K562 (cell line): ENCODE data around the gene PPM1E. TPM values are rescaled to one million over a fixed set of nuclear protein-coding genes. Genes with fewer than 3 reads are reported as not detected.
A peak's percentile ranks its signal among the peaks of the same experiment; 100 is the strongest.

Experiments used
- ATAC-seq: fragments of 200-7000 bp; cut with Tn5 transposase; 3 replicates; pipeline ENCODE4 v1.9.1; 2020; ENCODE audit warnings: moderate library complexity
- BruUV-seq: library from RNA; stranded (reverse); fragments of 400-500 nt; replicated peaks from 2 replicates; lab custom pipeline; 2021; lab: Mats Ljungman, UMichigan
- CTCF ChIA-PET: fragments of 300-600 bp; formaldehyde crosslinking; extraction: SDS; loops from one replicate; lab custom pipeline; 2021; ENCODE audit warnings: low intra/inter-chr PET ratio; lab: Yijun Ruan, JAX
- POLR2A ChIA-PET: fragments of 300-600, 350-650 bp; sonication (Branson Sonifier 250); formaldehyde crosslinking; extraction: SDS; loops from one replicate; lab custom pipeline; 2021; ENCODE audit warnings: antibody characterized with exemption, inconsistent platforms; lab: Yijun Ruan, JAX
- DNase-seq, 4 experiments: peaks; one replicate each; pipeline versions ENCODE4 v3.0.0 to v3.0.0-alpha.2; 2011 to 2018; ENCODE audit warnings: low spot score in 3 of 4, mixed read lengths in 3 of 4; ENCODE audit errors: extremely low read depth in 1 of 4
- FAIRE-seq: peaks from 2 replicates; lab custom pipeline; 2011; peaks lifted over from hg19 to GRCh38; lab: Jason Lieb, UNC
- H2AFZ ChIP-seq: 2 replicates; pipeline ENCODE4 v1.6.0; 2011; ENCODE audit warnings: low read depth, low read length, control low read depth, inconsistent platforms
- H3K27ac ChIP-seq: fragments of 200-600 bp; 3 replicates; pipeline ENCODE4 v1.8.0; 2011; ENCODE audit warnings: low read depth, mild to moderate bottlenecking, control low read depth, inconsistent platforms, low read length, moderate library complexity, mixed read lengths; ENCODE audit errors: extremely low read depth
- H3K27me3 ChIP-seq, 2 experiments: fragments of 300-600 bp in 1 of 2; 2 replicates in 1 of 2; 3 replicates in 1 of 2; pipeline versions ENCODE4 v1.6.0 to v1.8.0; 2011; ENCODE audit warnings: inconsistent platforms in 2 of 2, low read length in 2 of 2, mild to moderate bottlenecking in 1 of 2, mixed read lengths in 1 of 2, moderate library complexity in 1 of 2; ENCODE audit not compliant: control insufficient read depth in 2 of 2, insufficient read depth in 2 of 2
- H3K36me3 ChIP-seq: fragments of 300-600 bp; 3 replicates; pipeline ENCODE4 v1.8.0; 2011; ENCODE audit warnings: mild to moderate bottlenecking, low read length, inconsistent platforms; ENCODE audit not compliant: control insufficient read depth, insufficient read depth
- H3K4me1 ChIP-seq, 2 experiments: fragments of 200-600 bp in 1 of 2; replicated peaks in 1 of 2; 2 replicates in 1 of 2; 3 replicates in 1 of 2; pipeline versions ENCODE4 v1.5.1 to v1.8.0; 2011; ENCODE audit warnings: inconsistent platforms in 2 of 2, low read length in 2 of 2, mild to moderate bottlenecking in 1 of 2, mixed read lengths in 1 of 2, moderate library complexity in 1 of 2; ENCODE audit not compliant: control insufficient read depth in 2 of 2, insufficient read depth in 2 of 2
- H3K4me2 ChIP-seq: 2 replicates; pipeline ENCODE4 v1.6.1; 2011; ENCODE audit warnings: low read length, control low read depth, inconsistent platforms, mixed read lengths; ENCODE audit not compliant: insufficient read depth
- H3K4me3 ChIP-seq: fragments of 200-600 bp; sonication (generic), shearing (Covaris generic); 2 replicates; pipeline ENCODE4 v1.5.1; 2016; ENCODE audit warnings: control low read depth, inconsistent platforms
- H3K79me2 ChIP-seq: fragments of 200-600 bp; 3 replicates; pipeline ENCODE4 v1.8.0; 2011; ENCODE audit warnings: low read length, inconsistent platforms; ENCODE audit not compliant: control insufficient read depth, insufficient read depth
- H3K9ac ChIP-seq, 2 experiments: 2 replicates each; pipeline versions ENCODE4 v1.6.0 to v1.6.1; 2011; ENCODE audit warnings: low read depth in 2 of 2, low read length in 2 of 2, control low read depth in 1 of 2, inconsistent platforms in 1 of 2, mild to moderate bottlenecking in 1 of 2, mixed read lengths in 1 of 2; ENCODE audit not compliant: insufficient read depth in 1 of 2
- H3K9me1 ChIP-seq: one replicate; pipeline ENCODE4 v1.6.0; 2011; ENCODE audit warnings: inconsistent platforms, mild to moderate bottlenecking, low read length, moderate library complexity; ENCODE audit not compliant: control insufficient read depth, insufficient read depth
- H3K9me3 ChIP-seq: replicated peaks from 2 replicates; pipeline ENCODE4 v1.5.1; 2011; ENCODE audit warnings: low read depth, low read length, inconsistent platforms; ENCODE audit not compliant: control insufficient read depth, insufficient read depth
- H4K20me1 ChIP-seq: replicated peaks from 2 replicates; pipeline ENCODE4 v1.6.1; 2011; ENCODE audit warnings: low read length, inconsistent platforms, mixed read lengths; ENCODE audit not compliant: control insufficient read depth, insufficient read depth
- ATF1 ChIP-seq, 2 experiments: fragments of 450-650 bp in 1 of 2; IDR thresholded peaks; 2 replicates each; pipeline ENCODE4 v1.6.1; 2016; ENCODE audit warnings: missing compliant biosample characterization in 1 of 2, missing genetic modification characterization in 1 of 2
- E4F1 ChIP-seq: fragments of 250-450 bp; sonication (Bioruptor Pico); IDR thresholded peaks from 2 replicates; pipeline ENCODE4 v1.5.0; 2021; ENCODE audit warnings: mild to moderate bottlenecking, borderline replicate concordance
- FOXP4 ChIP-seq: sonication (generic); formaldehyde crosslinking; IDR thresholded peaks from 2 replicates; pipeline ENCODE4 v1.8.0; 2022; ENCODE audit warnings: mild to moderate bottlenecking, missing genetic modification reagents, borderline replicate concordance
- MLLT1 ChIP-seq, 2 experiments: fragments of 450-650 bp; IDR thresholded peaks; 2 replicates each; pipeline ENCODE4 v1.6.1; 2016
- NKRF ChIP-seq: fragments of 450-650 bp; IDR thresholded peaks from 2 replicates; pipeline ENCODE4 v1.6.1; 2016; ENCODE audit warnings: borderline replicate concordance
- RBM25 ChIP-seq: fragments of 200-400 bp; formaldehyde crosslinking; IDR thresholded peaks from 2 replicates; pipeline ENCODE4 v1.6.1; 2018; ENCODE audit warnings: low read length, low read depth, moderate library complexity; ENCODE audit not compliant: severe bottlenecking
- RFX5 ChIP-seq: IDR thresholded peaks from 2 replicates; pipeline ENCODE4 v1.6.1; 2011; ENCODE audit warnings: low read depth, mild to moderate bottlenecking, improper control_type of control experiment, low read length
- SOX6 ChIP-seq: fragments of 450-650 bp; IDR thresholded peaks from 2 replicates; pipeline ENCODE4 v1.6.1; 2014; ENCODE audit warnings: mild to moderate bottlenecking
- XRCC5 ChIP-seq: fragments of 200-400 bp; formaldehyde crosslinking; IDR thresholded peaks from 2 replicates; pipeline ENCODE4 v1.6.1; 2017; ENCODE audit warnings: low read depth, mild to moderate bottlenecking, low read length
- ZNF282 ChIP-seq: sonication (generic); formaldehyde crosslinking; IDR thresholded peaks from 2 replicates; pipeline ENCODE4 v1.8.1; 2023; ENCODE audit warnings: missing genetic modification reagents
- ZNF431 ChIP-seq: sonication (generic); formaldehyde crosslinking; IDR thresholded peaks from 2 replicates; pipeline ENCODE4 v1.8.0; 2022; ENCODE audit warnings: mild to moderate bottlenecking, missing genetic modification reagents
- ZNF444 ChIP-seq: fragments of 250-450 bp; sonication (Bioruptor Pico); IDR thresholded peaks from 2 replicates; pipeline ENCODE4 v1.4.0; 2020; ENCODE audit warnings: mild to moderate bottlenecking, moderate library complexity
- ZNF699 ChIP-seq: fragments of 250-450 bp; sonication (Bioruptor Pico); IDR thresholded peaks from 2 replicates; pipeline ENCODE4 v1.8.0; 2021; ENCODE audit warnings: mild to moderate bottlenecking, moderate library complexity; ENCODE audit not compliant: insufficient replicate concordance
- ZNF717 ChIP-seq: fragments of 250-450 bp; sonication (Bioruptor Pico); IDR thresholded peaks from 2 replicates; pipeline ENCODE4 v1.5.0; 2021
- ZNF785 ChIP-seq: fragments of 250-450 bp; sonication (Bioruptor Pico); IDR thresholded peaks from 2 replicates; pipeline ENCODE4 v1.4.0; 2020; ENCODE audit warnings: mild to moderate bottlenecking
- WGBS: fragments of 100-300 bp; shearing (Covaris generic); methylation state at CpG from one replicate; pipeline ENCODE4 v1.1.6; 2016; ENCODE audit warnings: low coverage, mixed read lengths; ENCODE audit not compliant: insufficient coverage; ENCODE audit errors: missing lambda C conversion rate; 5-methylcytosine and 5-hydroxymethylcytosine counted together
- in situ Hi-C: fragments of 300-500 bp; cut with MboI; formaldehyde crosslinking; loops from 4 replicates; pipeline ENCODE4 v1.15.0; 2018; ENCODE audit warnings: inconsistent platforms, mixed read lengths
- intact Hi-C: fragments of 100-400 bp; cut with micrococcal nuclease; formaldehyde crosslinking; loops from 2 replicates; pipeline ENCODE4 v1.14.2; 2022
- polyA plus RNA-seq, 8 experiments: library from polyadenylated mRNA; depleted of rRNA in 4 of 8; stranded (reverse) in 5 of 8; unstranded in 3 of 8; fragments of >200 nt; fragmentation: Nextera tagmentation in 2 of 8; fragmentation: Illumina TruSeq in 1 of 8; extraction: Ambion mirVana in 2 of 8; extraction: Trizol in 1 of 8; gene quantifications; 2 replicates each; pipeline versions ENCODE4 v1.2.1 to v1.2.3, GENCODE V29; 2011 to 2014; ENCODE audit warnings: inconsistent platforms in 1 of 8, missing spikeins in 1 of 8
- total RNA-seq, 7 experiments: library from RNA; depleted of rRNA in 6 of 7; stranded (reverse); fragments of >200 nt in 6 of 7; fragmentation: Illumina TruSeq in 2 of 7; extraction: Trizol in 2 of 7; gene quantifications; 2 replicates each; pipeline versions ENCODE4 v1.2.1 to v1.2.3, GENCODE V29; 2011 to 2021; ENCODE audit warnings: low replicate concordance in 1 of 7

PPM1E gene
- total and polyA plus RNA-seq, 9 of the 15 experiments (the other 6 are each of a cell fraction or from before 2014, with no cell fraction given), result 1.0 to 5.7 (median 4.7) TPM

- Histone ChIP-seq H3K4me3 (no peak overlapping the region), H3K4me2 (no peak overlapping the region), H3K4me1 (no peaks in the 10 kb centered on the region), H3K27ac (no peak overlapping the region), H3K79me2 (no peaks in the 10 kb centered on the region), H3K9me3 (no peaks in the 10 kb centered on the region), H3K9me1 (no peaks in the 10 kb centered on the region), H3K9ac (no peak overlapping the region), H3K36me3 (peaks cover 50% of the 10 kb centered on the region; the same call in 2 of the 3 replicates), H4K20me1 (no peaks in the 10 kb centered on the region), H2AFZ (no peak overlapping the region), H3K27me3 (no peaks in the 10 kb centered on the region)
- 95% methylated on average over 1 of the region's 1 CpG for WGBS
- peak; percentile 58 for FAIRE-seq
- in situ Hi-C loops (no loop called here), intact Hi-C loops (no loop called here)
- DNase-seq, result no peak
- BruUV-seq, result no TSS peak
- no peak for ATAC-seq
- ChIA-PET POLR2A (no interaction called here), CTCF (no interaction called here)
- TF ChIP-seq RFX5 (no peak), RBM25 (no peak), ZNF785 (CRISPR knock-in tag) (no peak), FOXP4 (CRISPR knock-in tag) (no peak), ZNF699 (CRISPR knock-in tag) (no peak), MLLT1 (IDR thresholded peaks at IDR 0.05) (no peak), E4F1 (CRISPR knock-in tag) (no peak), ZNF431 (CRISPR knock-in tag) (no peak), SOX6 (no peak), XRCC5 (no peak), ZNF444 (no peak), ZNF282 (no peak), ATF1 (CRISPR knock-in tag; IDR thresholded peaks at IDR 0.05) (no peak), ATF1 (tag; IDR thresholded peaks at IDR 0.05) (no peak), NKRF (no peak), ZNF717 (CRISPR knock-in tag) (no peak)
Observed at GRCh38 chr17:58999500-58999899, 243.8 kb downstream of the PPM1E start.
